Upper lobe of left lung (tissue), 4 donors: ENCODE results near the gene RIIAD1.

ENCODE experiments used
- EP300 ChIP-seq, 4 donors: sonication (generic); formaldehyde crosslinking; IDR thresholded peaks; one replicate each; pipeline ENCODE4 v1.5.1; 2017; ENCODE audit warnings: antibody characterized with exemption in 4 of 4, control low read depth in 2 of 4
- POLR2A ChIP-seq, 4 donors: fragments of 450-650 bp; IDR thresholded peaks; one replicate each; pipeline ENCODE4 v1.5.1; 2016 to 2017; ENCODE audit warnings: antibody characterized with exemption in 4 of 4, mild to moderate bottlenecking in 2 of 4
- POLR2AphosphoS5 ChIP-seq, 2 donors: sonication (generic); formaldehyde crosslinking; IDR thresholded peaks; one replicate each; pipeline ENCODE4 v1.5.1; 2017; ENCODE audit warnings: antibody characterized with exemption in 2 of 2
- TF ChIP-seq, protein P1 (sequence below), 6 experiments: fragments of 450-650 bp in 4 of 6; fragments of 200-600 bp in 2 of 6; sonication (generic) in 2 of 6; IDR thresholded peaks; one replicate each; pipeline ENCODE4 v1.5.1; 2016 to 2019; ENCODE audit warnings: antibody characterized with exemption in 6 of 6

DNA sequence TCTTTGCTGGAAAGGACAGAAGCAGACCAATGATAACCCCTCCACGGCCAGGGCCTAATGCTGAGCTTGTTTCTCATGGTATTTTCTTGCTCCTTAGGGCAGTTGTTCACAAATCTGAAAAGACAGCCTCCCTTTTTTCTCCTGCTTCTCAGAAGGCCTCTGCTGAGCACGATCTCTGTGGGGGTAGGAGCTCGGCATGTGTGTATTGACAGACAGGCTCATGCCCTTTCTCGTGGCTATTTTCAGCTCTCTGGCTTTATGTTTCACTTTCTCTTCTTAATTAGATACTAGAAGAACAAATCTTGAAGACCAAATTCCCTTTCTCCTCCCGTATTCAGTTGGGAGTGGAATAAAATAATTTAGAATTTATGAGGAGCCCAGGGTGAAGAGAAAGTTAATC lies 768 bp upstream of the RIIAD1 start:
- TF ChIP-seq POLR2A (IDR thresholded peaks at IDR 0.05), result no peak
- TF ChIP-seq POLR2AphosphoS5 (IDR thresholded peaks at IDR 0.05), result no peak
- TF ChIP-seq, protein P1, sequence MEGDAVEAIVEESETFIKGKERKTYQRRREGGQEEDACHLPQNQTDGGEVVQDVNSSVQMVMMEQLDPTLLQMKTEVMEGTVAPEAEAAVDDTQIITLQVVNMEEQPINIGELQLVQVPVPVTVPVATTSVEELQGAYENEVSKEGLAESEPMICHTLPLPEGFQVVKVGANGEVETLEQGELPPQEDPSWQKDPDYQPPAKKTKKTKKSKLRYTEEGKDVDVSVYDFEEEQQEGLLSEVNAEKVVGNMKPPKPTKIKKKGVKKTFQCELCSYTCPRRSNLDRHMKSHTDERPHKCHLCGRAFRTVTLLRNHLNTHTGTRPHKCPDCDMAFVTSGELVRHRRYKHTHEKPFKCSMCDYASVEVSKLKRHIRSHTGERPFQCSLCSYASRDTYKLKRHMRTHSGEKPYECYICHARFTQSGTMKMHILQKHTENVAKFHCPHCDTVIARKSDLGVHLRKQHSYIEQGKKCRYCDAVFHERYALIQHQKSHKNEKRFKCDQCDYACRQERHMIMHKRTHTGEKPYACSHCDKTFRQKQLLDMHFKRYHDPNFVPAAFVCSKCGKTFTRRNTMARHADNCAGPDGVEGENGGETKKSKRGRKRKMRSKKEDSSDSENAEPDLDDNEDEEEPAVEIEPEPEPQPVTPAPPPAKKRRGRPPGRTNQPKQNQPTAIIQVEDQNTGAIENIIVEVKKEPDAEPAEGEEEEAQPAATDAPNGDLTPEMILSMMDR (IDR thresholded peaks at IDR 0.05), result no peak
- no peak for TF ChIP-seq EP300 (IDR thresholded peaks at IDR 0.05)
